A673 (cell line): ENCODE measurements around the gene ORM1. TPM values are rescaled to one million over a fixed set of nuclear protein-coding genes. Genes with fewer than 3 reads are reported as not detected.

Experiments used
- BruUV-seq: library from RNA; stranded (reverse); fragments of 400-500 nt; replicated peaks from 2 replicates; lab custom pipeline; 2021; lab: Mats Ljungman, UMichigan
- CTCF ChIA-PET: fragments of 300-600 bp; sonication (Branson Sonifier 250); formaldehyde crosslinking; loops from one replicate; lab custom pipeline; 2022; ENCODE audit warnings: antibody characterized with exemption; lab: Charles Lee
- POLR2A ChIA-PET: fragments of 300-600 bp; sonication (Branson Sonifier 250); formaldehyde crosslinking; loops from one replicate; lab custom pipeline; 2022; ENCODE audit warnings: antibody characterized with exemption; ENCODE audit not compliant: low non-redundant PET; lab: Charles Lee
- DNase-seq: peaks from one replicate; pipeline ENCODE4 v3.0.0-alpha.2; 2015; ENCODE audit warnings: low spot score
- H3K27ac ChIP-seq: fragments of 200-600 bp; sonication (generic); 2 replicates; pipeline ENCODE4 v1.5.1; 2016; ENCODE audit warnings: mixed run types, low read depth, mild to moderate bottlenecking, mixed read lengths, antibody characterized with exemption, low read length; ENCODE audit not compliant: poor library complexity, severe bottlenecking
- H3K27me3 ChIP-seq: fragments of 200-600 bp; sonication (generic); replicated peaks from 2 replicates; pipeline ENCODE4 v1.6.1; 2017; ENCODE audit warnings: mixed run types, low read depth, mild to moderate bottlenecking, mixed read lengths, antibody characterized with exemption, low read length; ENCODE audit not compliant: insufficient read depth, poor library complexity
- H3K36me3 ChIP-seq: fragments of 200-600 bp; sonication (generic); 2 replicates; pipeline ENCODE4 v1.6.1; 2016; ENCODE audit warnings: mixed run types, mild to moderate bottlenecking, mixed read lengths, antibody characterized with exemption, low read length; ENCODE audit not compliant: insufficient read depth, poor library complexity, severe bottlenecking
- H3K4me1 ChIP-seq: fragments of 200-600 bp; sonication (generic); 2 replicates; pipeline ENCODE4 v1.6.1; 2017; ENCODE audit warnings: mixed run types, mild to moderate bottlenecking, mixed read lengths, antibody characterized with exemption, low read length; ENCODE audit not compliant: insufficient read depth, poor library complexity, severe bottlenecking
- H3K4me3 ChIP-seq: fragments of 200-600 bp; sonication (generic); 2 replicates; pipeline ENCODE4 v1.5.1; 2016; ENCODE audit warnings: low read depth, mixed run types, mild to moderate bottlenecking, mixed read lengths, low read length; ENCODE audit not compliant: poor library complexity, severe bottlenecking
- H3K9me3 ChIP-seq: fragments of 200-600 bp; sonication (generic); 2 replicates; pipeline ENCODE4 v1.6.1; 2016; ENCODE audit warnings: mixed run types, low read depth, mild to moderate bottlenecking, mixed read lengths, antibody characterized with exemption, low read length; ENCODE audit not compliant: poor library complexity, severe bottlenecking
- EZH2 ChIP-seq: fragments of 200-600 bp; sonication (generic); IDR thresholded peaks from 2 replicates; pipeline ENCODE4 v1.6.1; 2017; ENCODE audit warnings: borderline replicate concordance, low read depth, mild to moderate bottlenecking, mixed read lengths, antibody characterized with exemption, low read length; ENCODE audit not compliant: poor library complexity, severe bottlenecking
- intact Hi-C: fragments of 100-400 bp; cut with micrococcal nuclease; formaldehyde crosslinking; loops from one replicate; pipeline ENCODE4 v1.10.0; 2022; ENCODE audit not compliant: unreplicated experiment
- total RNA-seq: library from RNA; stranded (reverse); gene quantifications from 2 replicates; pipeline ENCODE4 v1.2.3, GENCODE V29; 2021
- TF ChIP-seq, protein P1 (sequence below): fragments of 300-800, 200-600 bp; sonication (generic); conservative IDR thresholded peaks from 2 replicates; pipeline ENCODE4 v1.5.1; 2017; ENCODE audit warnings: low read depth, mild to moderate bottlenecking, antibody characterized with exemption, low read length, moderate library complexity, mixed read lengths

Gene ORM1
- total RNA-seq, 1 experiment from 2014 or later, result not detected

- CTCF ChIA-PET, result no interaction called here
- TF ChIP-seq, protein P1, sequence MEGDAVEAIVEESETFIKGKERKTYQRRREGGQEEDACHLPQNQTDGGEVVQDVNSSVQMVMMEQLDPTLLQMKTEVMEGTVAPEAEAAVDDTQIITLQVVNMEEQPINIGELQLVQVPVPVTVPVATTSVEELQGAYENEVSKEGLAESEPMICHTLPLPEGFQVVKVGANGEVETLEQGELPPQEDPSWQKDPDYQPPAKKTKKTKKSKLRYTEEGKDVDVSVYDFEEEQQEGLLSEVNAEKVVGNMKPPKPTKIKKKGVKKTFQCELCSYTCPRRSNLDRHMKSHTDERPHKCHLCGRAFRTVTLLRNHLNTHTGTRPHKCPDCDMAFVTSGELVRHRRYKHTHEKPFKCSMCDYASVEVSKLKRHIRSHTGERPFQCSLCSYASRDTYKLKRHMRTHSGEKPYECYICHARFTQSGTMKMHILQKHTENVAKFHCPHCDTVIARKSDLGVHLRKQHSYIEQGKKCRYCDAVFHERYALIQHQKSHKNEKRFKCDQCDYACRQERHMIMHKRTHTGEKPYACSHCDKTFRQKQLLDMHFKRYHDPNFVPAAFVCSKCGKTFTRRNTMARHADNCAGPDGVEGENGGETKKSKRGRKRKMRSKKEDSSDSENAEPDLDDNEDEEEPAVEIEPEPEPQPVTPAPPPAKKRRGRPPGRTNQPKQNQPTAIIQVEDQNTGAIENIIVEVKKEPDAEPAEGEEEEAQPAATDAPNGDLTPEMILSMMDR, result no peak
- no peak for TF ChIP-seq EZH2
- no peak for DNase-seq
- intact Hi-C loops, result no loop called here
- Histone ChIP-seq H3K4me1 (peaks cover 10% of the 10 kb centered on the region), H3K27ac (no peak overlapping the region), H3K4me3 (no peak overlapping the region), H3K27me3 (no peaks in the 10 kb centered on the region), H3K36me3 (peaks cover 36% of the 10 kb centered on the region), H3K9me3 (no peaks in the 10 kb centered on the region)
- POLR2A ChIA-PET, result no interaction called here
- BruUV-seq, result no TSS peak
Observed at GRCh38 chr9:114367366-114367765, 44.5 kb downstream of the ORM1 start.

DNA sequence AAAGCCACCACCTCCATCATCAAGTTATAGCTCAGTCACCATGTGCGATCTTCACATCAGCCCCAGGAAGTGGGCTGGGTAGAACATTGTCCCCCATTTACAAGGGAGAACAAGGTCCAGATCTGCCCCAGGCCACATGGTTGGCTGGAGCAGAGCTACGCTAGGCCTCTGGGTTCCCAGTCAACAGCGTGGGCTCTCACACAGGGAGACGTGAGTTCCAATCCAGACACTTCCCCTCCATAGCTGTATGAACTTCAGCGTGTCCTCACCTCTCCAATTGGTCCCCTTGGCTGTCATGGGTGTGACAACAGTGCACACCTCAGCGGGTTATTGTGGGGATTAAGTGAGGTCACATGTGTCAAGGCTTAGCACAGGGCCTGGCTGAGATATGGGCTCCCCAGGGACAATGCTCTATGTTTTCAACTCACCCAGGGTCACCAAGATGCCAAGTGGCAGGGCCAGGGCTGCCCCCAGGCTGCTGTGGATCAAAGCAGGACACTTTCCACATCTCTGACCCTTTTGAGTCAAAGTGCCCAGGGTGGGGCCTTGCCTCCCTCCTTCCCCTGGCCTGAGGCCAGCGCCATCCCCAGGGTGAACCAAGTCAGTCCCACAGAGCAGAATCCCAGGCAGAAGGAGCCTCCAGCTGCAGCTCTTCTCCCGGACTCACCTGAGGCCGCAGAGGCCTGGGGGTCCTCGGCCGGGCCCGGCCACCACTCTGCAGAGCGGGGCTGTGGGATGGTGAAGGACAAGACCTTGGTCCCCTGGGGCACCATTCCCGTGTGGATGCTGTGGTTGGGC lies 45.1 kb downstream of the ORM1 start:
- no peak for DNase-seq
- Histone ChIP-seq H3K27me3 (no peaks in the 10 kb centered on the region), H3K36me3 (peaks cover 33% of the 10 kb centered on the region), H3K27ac (no peak overlapping the region), H3K9me3 (no peaks in the 10 kb centered on the region), H3K4me3 (no peak overlapping the region), H3K4me1 (peaks cover 10% of the 10 kb centered on the region)
- TF ChIP-seq, protein P1, result no peak
- no peak for TF ChIP-seq EZH2
- BruUV-seq, result no TSS peak
- intact Hi-C loops, result no loop called here
- POLR2A ChIA-PET, result no interaction called here
- CTCF ChIA-PET, result no interaction called here

DNA sequence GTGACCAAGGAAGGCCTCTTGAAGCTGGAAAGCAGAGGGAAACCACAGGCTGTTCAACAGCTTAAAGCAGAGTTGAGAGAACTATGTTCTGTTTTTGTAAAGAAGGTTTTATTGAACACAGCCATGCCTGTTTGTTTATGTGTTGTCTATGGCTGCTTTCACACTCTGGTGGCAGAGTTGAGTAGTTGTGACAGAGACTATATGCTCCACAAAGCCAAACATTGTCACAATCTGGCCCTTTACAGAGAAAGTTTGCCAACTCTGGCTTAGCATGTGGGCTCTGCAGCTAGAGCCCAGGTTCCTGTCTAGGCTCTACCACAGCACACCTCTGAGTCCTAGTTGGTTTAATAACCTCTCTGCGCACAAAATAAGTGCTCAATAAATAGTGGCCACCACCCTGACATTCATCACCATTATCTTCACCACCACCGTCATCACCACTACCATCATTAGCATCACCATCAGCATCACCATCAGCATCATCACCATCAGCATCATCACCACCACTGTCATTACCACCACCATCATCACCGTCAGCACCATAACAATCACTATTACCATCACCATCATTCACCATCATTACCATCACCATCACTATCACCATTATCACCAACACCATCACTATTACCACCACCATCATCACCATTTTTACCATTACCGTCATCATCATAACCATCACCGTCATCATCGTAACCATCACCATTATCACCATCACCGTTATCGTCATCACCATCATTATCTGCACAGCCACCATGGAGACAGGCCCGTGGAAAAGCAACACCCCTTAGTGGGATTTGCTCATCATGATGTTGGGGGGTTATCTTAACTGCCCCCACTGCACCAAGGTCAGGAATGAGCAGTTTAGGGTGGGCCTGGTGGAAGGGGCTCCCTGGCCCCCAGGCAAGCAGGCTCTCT lies 46.6 kb downstream of the ORM1 start:
- BruUV-seq, result no TSS peak
- Histone ChIP-seq H3K9me3 (no peaks in the 10 kb centered on the region), H3K4me1 (peaks cover 10% of the 10 kb centered on the region), H3K36me3 (peaks cover 34% of the 10 kb centered on the region), H3K4me3 (no peak overlapping the region), H3K27me3 (no peaks in the 10 kb centered on the region), H3K27ac (peak overlapping the region; percentile 47)
- TF ChIP-seq EZH2, result no peak
- TF ChIP-seq, protein P1, result no peak
- DNase-seq, result no peak
- ChIA-PET CTCF (no interaction called here), POLR2A (no interaction called here)
- intact Hi-C loops, result no loop called here
